Subcutaneous abdominal adipose tissue (tissue), 5 donors: Measurements from ENCODE around the gene PTPN20.
"Not testable (repeated sequence)": the region's sequence is repeated elsewhere in the genome, so short reads cannot be mapped to it uniquely, and the experiment has no call there.

Experiments used
- H3K27ac ChIP-seq: one replicate; pipeline ENCODE4 v1.7.0; 2013; ENCODE audit warnings: low read depth, mild to moderate bottlenecking, inconsistent platforms, low read length, moderate library complexity
- H3K27me3 ChIP-seq, 5 donors: one replicate each; pipeline ENCODE4 v1.7.0; 2013; ENCODE audit warnings: low read length in 5 of 5, inconsistent platforms in 1 of 5; ENCODE audit not compliant: control insufficient read depth in 5 of 5, insufficient read depth in 4 of 5
- H3K36me3 ChIP-seq, 5 donors: one replicate each; pipeline ENCODE4 v1.7.0; 2013; ENCODE audit warnings: low read length in 5 of 5; ENCODE audit not compliant: control insufficient read depth in 5 of 5, insufficient read depth in 5 of 5
- H3K4me1 ChIP-seq, 5 donors: one replicate each; pipeline ENCODE4 v1.7.0; 2013; ENCODE audit warnings: low read length in 5 of 5, mild to moderate bottlenecking in 3 of 5, moderate library complexity in 1 of 5; ENCODE audit not compliant: control insufficient read depth in 5 of 5, insufficient read depth in 5 of 5
- H3K4me3 ChIP-seq, 5 donors: one replicate each; pipeline ENCODE4 v1.7.0; 2013; ENCODE audit warnings: low read length in 5 of 5, low read depth in 1 of 5
- H3K9ac ChIP-seq, 5 donors: one replicate each; pipeline ENCODE4 v1.7.0; 2013; ENCODE audit warnings: low read length in 5 of 5, mild to moderate bottlenecking in 4 of 5, moderate library complexity in 3 of 5
- H3K9me3 ChIP-seq, 5 donors: one replicate each; pipeline ENCODE4 v1.7.0; 2013; ENCODE audit warnings: low read length in 5 of 5; ENCODE audit not compliant: control insufficient read depth in 5 of 5
- donor health status: healthy.
- donor health status: healthy.
- donor health status: healthy.
- donor health status: healthy.
- donor health status: healthy.

The PTPN20 gene

DNA sequence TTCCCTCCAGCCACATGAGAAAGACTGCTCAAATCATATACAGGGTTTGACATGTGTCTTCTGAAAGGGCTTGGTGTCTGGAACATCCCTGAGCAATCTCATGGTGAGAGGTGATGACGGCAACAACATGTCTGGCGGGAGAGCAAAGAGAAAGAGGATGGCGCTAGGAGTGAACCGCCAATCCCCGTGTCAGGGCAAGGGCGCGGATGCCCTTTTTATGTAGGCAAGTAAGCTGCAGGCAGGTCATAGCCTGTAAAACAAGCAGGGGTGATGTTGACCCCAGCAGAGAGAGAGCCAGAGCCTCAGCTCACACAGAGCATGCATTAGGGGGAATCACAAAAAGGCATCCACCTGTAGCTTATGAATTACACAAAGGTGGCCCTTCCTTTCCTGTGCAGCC, 4.9 kb upstream of the PTPN20 start:
- H3K4me3 ChIP-seq, H3K9me3 ChIP-seq, H3K36me3 ChIP-seq, H3K4me1 ChIP-seq, H3K27ac ChIP-seq, H3K9ac ChIP-seq, H3K27me3 ChIP-seq: not testable (repeated sequence)

DNA sequence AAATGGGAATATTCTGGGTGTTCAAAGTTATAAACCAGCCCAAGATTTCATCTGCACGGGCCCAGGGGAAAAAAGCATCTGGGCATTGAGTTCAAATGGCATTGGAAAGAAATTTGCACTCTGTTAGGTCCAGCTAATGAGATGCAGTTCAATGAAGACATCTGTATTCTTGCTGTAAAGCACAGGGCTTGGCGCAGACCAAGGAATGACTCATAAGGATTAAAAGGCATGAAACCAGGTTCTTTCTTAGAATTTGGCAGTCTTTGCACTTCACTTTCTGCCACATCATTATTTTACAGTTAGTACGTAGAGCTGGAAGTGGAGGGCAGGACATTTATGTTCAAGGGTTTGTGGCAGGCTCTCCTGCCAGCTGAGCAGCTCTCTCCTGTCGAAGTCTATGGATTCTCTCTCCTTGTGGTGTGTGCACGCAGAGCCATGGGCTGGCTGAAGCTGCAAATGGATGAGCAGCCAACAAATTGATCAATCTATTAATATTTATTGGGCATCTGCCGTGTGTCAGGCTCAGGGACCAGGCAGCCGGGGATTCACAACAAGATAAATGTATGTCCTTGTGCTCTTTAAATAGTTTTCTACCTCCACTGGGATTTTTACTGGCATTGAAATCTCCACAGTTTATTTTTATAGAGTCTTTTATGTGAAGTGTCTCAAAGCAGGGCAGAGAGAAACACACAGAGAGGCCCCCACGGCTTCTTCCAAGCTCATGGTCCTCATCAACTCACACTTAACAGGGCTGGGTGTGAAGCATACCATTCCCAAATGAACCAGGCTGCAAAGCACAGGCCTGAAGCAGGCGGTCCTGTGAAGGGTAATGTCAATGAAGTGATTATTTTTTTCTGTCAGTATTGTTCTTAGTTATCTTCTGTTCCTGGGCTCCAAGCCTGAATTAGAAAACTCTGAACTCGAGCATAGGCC, 3.8 kb upstream of the PTPN20 start:
- H3K4me1 ChIP-seq, H3K4me3 ChIP-seq, H3K27ac ChIP-seq, H3K36me3 ChIP-seq, H3K27me3 ChIP-seq, H3K9ac ChIP-seq, H3K9me3 ChIP-seq: not testable (repeated sequence)

DNA sequence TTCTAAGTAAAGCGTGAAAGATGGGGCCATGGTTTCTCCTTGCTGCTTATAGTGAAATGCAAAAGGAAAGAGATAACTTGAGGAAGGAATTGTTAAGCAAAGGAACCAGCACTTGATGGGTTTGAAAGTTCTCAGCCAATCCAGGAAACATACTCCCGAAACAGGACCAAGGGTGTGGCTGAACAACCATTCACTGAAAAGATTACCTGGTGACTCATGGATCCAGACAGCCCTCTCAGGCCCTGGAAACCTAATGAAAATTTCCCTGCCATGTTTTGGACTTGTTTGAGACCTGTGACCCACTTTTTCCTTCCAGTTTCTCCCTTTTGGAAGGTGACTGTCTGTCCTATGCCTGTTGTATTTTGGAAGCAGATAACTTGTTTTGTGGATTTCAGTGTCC, 11.3 kb downstream of the PTPN20 start:
- not testable (repeated sequence) for H3K4me3 ChIP-seq, H3K9ac ChIP-seq, H3K27me3 ChIP-seq, H3K4me1 ChIP-seq, H3K27ac ChIP-seq, H3K9me3 ChIP-seq, H3K36me3 ChIP-seq

DNA sequence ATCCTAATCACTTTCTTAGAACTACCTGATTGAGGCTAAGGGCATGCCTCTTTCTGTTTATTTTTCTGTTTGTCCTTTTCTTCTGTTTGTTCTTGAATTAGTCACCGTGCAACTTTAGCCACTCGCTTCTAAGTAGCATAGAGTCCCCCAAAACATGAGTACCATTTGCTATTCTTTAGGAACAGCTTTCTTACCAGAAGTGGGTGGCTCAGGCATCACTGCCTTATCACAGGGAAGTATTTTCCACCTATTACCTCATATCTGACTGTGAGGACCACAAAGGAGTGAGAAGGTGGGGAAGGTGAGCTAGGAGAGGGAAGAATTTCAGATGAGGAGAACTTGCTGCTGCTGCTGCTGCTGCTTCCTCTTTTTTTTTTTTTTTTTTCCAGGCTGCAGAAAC, 13.9 kb downstream of the PTPN20 start:
- H3K4me3 ChIP-seq, result not testable (repeated sequence)

DNA sequence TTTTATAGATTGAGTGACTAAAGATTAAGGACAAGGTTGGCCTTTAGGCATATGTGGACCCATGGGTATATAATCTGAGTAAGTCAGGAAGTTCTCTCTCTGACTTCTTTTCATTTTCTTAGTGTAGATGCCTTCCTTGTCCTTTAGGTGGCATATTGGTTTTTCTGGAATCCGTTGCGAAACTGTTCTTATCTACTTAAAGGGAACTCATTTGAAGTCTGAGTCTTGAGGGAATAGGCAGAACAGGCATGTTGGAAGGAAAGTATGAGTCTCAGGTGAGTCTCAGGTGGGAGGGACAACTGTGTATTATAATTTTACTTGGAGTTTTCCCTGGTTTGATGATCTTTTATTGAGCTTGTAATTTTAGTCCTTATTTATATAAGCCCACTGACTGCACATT, 14.6 kb downstream of the PTPN20 start:
- H3K9me3 ChIP-seq, H3K27ac ChIP-seq, H3K4me3 ChIP-seq, H3K4me1 ChIP-seq, H3K27me3 ChIP-seq, H3K36me3 ChIP-seq, H3K9ac ChIP-seq: not testable (repeated sequence)

More for the DNA sequence above, 13.9 kb downstream of the PTPN20 start:
- H3K27ac ChIP-seq, H3K36me3 ChIP-seq, H3K27me3 ChIP-seq, H3K9me3 ChIP-seq, H3K9ac ChIP-seq, H3K4me1 ChIP-seq: not testable (repeated sequence)

DNA sequence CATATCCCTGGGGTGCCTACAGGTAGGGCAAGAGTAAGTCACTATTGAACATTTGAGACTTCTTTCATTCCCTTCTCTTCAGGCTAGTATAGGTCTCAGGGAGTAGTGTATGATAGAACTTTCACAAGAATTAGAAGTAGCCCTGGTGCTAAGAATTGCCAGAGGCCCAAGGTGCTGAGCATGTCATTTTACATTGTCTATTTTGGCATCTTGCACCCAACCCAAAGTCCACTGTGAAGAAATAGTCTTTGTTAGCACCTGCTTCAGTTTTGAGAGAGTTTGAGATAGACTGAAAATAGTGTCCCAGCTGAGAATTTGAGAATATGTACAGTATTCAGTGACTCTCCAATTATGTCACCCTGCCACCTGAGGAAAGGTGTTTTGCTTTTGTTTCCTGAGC, 17.6 kb downstream of the PTPN20 start:
- not testable (repeated sequence) for H3K4me3 ChIP-seq, H3K9me3 ChIP-seq, H3K27me3 ChIP-seq, H3K36me3 ChIP-seq, H3K27ac ChIP-seq, H3K9ac ChIP-seq, H3K4me1 ChIP-seq

DNA sequence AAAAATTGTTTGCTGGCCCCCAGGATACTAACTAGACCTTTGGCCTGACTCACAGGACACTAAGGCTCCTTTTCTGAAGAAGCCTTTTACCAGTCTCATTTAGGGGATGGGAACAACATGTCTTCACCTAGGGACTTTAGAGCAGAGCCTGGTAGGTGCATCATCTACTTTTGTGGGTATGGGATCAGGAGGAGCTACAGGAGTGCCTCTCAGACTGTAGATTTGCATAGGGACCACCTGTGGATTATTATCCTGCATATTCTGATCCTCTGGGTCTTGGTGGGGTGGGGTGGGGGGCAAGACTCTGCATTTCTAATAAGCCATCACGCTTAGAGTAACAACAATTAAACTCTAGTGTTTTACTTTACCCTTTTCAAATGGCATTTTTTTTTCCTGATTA, 21.2 kb downstream of the PTPN20 start:
- H3K36me3 ChIP-seq, H3K4me1 ChIP-seq, H3K9me3 ChIP-seq, H3K9ac ChIP-seq, H3K27ac ChIP-seq, H3K4me3 ChIP-seq, H3K27me3 ChIP-seq: not testable (repeated sequence)

DNA sequence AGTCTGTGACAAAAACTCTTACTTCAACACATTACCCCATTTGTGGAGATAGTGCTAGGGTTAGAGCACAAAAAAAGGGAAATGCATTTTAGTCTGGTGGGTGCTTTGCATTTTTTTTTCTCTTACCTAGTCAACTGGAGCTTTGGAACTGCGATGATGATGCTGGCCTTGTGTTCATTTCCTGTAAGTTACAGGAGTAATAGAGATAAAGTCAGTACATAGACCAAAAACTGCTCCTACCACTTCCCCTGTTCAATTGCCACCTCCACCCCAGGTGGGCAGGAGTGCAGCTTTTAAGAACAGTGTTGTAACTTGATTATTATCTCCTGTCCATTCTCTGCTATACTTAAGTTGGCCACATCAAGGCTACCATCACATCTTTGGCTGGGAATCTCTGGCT, 29.9 kb downstream of the PTPN20 start:
- H3K9ac ChIP-seq, H3K36me3 ChIP-seq, H3K4me3 ChIP-seq, H3K27ac ChIP-seq, H3K27me3 ChIP-seq, H3K4me1 ChIP-seq, H3K9me3 ChIP-seq: not testable (repeated sequence)

DNA sequence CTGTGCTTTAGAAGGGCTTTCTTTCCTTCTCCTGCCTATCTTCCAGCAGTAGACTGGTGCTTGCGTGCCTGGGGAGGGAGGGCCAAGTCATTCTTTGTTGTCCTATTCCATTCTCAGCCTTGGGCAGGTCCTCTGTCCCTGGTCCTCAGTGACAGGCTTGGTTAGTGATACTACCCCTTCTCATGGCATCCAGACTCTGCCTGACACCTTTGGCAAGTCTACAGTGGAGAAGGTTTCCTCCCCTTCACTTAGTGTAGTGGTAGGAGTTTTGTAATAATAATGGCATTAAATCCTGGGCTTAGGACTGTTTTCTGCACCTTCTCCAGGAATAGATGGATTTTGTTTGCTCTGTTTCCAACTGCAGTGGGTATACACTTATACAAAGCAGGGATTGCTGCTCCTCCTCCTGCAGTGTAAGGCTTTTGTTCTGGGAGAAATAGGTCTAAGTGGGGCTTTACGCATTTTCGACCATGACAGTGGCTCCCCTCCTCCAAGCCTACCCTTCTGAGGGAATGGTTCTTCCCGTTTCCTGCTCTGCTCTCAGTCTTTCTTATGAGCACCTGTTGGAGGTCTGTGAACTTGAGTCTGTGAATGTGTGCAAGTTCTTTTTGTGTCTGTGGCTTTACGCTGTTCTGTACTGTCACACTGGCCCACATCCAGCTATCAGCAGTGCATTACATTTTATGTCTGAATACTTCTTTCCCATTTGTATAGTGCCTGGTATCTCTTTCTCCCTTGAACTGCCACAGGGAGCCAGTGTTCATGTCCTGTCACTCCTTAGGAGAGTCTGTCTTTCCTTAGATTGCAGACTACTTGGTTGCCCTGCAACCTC, 37.7 kb downstream of the PTPN20 start:
- not testable (repeated sequence) for H3K4me3 ChIP-seq, H3K4me1 ChIP-seq, H3K36me3 ChIP-seq, H3K9ac ChIP-seq, H3K9me3 ChIP-seq, H3K27ac ChIP-seq, H3K27me3 ChIP-seq

DNA sequence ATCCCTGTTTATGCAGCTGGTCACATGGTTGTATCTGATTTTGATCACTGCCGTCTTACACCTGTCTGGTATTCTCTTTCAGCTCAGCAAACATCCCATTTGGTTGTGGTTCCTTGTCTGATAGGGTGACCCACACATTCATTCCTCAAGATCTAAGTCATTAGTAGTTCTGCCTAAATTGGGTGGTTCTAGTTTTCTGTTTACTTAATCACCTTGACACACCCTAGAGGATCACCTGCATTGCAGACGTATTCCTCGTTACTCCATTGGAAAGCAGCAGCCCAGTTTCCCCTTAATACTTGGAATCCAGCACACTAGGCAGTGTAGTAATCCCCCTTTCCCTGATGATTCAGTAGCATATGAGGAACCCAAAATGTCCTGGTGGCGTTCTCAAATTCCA, 41.3 kb downstream of the PTPN20 start:
- not testable (repeated sequence) for H3K4me1 ChIP-seq, H3K36me3 ChIP-seq, H3K9ac ChIP-seq, H3K9me3 ChIP-seq, H3K4me3 ChIP-seq, H3K27me3 ChIP-seq, H3K27ac ChIP-seq
